GM19238 (cell line): Measurements from ENCODE around the gene NME3.
"Not testable (repeated sequence)": the region's sequence is repeated elsewhere in the genome, so short reads cannot be mapped to it uniquely, and the experiment has no call there.

Source experiments
- DNase-seq: peaks from one replicate; pipeline ENCODE4 v3.0.0; 2011; ENCODE audit warnings: low spot score; ENCODE audit not compliant: insufficient read length

The NME3 gene

GRCh38 chr16:1751946-1752345 lies 19.4 kb downstream of the NME3 start:
- DNase-seq: no peak

GRCh38 chr16:1749152-1750117 lies 21.9 kb downstream of the NME3 start:
- DNase-seq: no peak

DNA sequence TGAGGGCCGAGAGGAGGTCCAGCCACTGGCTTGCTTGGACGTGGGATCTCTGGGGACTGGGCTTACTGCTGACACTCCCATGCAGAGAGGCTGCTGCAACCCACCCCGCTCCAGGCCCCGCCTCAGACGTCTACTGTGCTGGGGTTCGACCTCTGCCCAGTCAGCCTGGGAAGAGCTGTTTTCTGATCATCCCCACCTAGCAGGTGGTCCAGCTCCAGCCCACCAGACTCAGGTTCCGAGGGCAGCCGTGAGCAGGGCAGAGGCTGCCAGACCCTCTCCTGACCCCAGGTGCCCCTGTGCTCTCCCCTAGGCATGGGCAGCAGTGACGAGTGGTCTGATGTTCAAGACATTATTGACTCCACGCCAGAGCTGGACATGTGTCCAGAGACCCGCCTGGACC lies 23.4 kb downstream of the NME3 start:
- DNase-seq: no peak

- no peak for DNase-seq
Measured at GRCh38 chr16:1746693-1747195, 24.6 kb downstream of the NME3 start.

- no peak for DNase-seq
Measured at GRCh38 chr16:1745900-1746692, 25.2 kb downstream of the NME3 start.

DNA sequence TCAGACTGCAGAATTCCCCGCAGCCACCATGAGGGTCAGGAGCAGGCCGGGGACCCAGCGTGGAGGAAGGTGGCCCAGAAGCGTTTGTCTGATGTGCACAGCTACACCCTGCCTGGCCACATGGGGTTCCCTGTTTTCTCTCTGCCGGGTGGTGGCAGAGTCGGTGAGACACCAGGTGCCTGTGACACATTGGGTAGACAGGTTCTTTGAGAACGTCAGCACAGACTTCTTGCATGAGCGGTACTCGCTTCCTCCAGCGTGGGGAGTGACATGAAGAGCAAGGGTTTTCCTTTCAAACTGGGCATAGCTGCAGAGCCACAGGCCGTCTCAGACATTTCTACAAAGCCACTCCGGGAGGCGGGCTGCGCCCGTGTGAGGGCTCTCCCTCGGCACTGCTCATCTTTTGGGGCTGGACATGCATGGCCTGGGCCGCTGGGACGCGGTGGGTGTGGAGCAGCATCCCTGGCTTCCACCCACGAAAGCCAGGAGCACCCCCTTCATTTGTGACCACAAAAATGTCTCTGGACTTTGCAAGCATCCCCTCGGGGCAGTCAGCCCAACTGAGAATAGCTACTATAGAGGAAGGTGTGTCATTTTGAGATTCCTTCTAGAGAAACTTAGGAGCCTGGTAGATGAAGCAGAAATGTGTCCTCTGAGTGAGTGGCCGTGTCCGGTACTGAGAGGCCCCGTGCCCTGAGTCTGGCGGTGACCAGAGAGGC lies 26.0 kb downstream of the NME3 start:
- DNase-seq: no peak

- DNase-seq: no peak
Measured at GRCh38 chr16:1744338-1744840, 27.0 kb downstream of the NME3 start.

DNA sequence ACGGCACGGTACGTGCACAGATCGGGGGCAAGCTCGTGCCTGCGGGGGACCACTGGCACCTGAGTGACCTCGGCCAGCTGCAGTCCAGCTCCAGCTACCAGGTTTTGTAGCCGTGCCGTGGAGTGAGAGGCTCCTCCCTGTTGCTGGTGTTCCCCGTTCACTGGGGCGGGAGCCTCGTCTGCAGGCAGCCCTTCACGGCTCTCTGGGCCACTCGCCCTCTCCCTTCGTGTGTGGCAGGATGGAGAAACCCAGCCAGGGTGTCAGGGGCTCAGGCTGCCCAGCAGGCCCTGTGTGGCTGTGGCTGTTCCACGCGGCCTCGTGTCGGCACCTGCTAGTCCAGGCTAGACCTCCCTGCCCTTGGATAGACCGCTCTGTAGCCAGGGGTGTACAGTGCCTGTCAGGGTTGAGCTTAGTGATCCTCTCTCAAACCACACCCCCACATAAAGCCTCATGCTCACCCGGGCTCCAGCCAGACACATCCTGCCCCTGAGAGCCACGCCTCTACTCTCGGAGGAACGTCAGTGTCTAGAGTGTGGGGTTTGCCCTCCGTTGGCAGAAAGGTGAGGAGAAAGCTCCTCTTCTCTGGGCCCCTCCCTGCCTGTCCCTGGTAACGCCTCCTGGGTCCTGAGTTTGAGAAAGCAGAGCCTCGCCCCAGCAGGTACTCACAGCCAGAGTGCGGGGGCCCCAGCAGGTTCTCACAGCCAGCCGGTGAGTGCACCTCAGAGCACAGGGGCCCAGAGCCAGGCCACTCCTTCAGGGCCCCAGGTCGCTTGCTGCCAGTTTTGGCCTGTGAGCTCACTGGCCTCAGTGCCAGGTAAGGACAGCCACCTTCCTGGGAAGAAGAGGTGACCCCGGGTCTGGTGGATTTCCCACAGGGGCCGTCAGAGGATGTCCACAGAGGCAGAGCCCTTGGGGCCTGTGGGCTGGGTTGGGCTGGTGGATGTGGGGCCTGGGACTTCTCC lies 27.7 kb downstream of the NME3 start:
- DNase-seq: no peak

GRCh38 chr16:1741553-1742165 lies 29.7 kb downstream of the NME3 start:
- DNase-seq: no peak

DNA sequence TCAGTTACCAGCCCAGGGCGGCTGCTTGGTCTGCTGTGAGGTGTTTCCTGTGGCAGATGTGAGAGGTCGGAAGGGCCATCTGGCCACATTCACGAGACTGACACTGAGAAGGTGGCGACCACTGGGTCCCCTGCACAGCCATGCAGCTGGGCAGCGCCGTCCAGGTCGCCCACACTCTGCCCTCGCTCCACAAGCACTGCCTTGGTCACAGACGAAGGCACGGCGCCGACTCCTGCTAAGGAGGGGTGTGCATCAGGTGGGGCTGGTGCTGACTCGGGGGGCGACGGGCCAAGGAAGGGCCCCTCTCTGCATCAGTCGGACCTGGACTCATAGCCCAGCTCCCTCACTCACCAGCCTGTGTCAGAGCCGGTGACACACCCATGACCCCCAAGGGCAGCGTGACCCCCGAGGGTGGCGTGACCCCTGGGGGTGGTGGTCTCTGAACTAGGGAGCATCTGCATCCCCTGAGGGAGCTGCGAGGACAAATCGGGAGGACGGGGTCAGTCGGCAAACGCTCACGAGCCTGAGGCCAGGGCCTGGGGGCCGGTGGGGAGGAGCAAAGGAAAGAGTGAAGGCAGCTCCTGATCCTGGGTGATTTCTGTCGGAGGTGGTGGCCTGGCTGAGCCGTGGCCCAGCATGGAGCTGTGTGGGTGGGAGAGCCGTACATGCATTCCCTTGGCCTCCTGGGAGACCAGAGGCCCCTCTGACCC lies 30.4 kb downstream of the NME3 start:
- DNase-seq: no peak

DNA sequence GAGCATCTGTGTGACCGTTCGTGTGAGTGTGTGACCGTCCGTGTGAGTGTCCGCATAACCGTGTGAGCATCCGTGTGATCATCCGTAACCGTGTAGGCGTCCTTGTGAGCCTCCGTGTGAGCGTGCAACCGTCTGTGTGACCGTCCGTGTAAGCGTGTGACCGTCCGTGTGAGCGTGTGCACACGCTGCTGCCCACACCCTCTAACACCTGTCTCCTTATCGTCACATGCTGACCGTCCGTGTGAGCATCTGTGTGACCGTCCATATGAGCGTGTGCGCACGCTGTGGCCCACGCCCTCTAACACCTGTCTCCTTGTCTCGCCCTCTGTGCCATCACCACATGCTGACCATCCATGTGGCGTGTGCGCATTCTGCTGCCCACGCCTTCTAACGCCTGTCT lies 31.1 kb downstream of the NME3 start:
- DNase-seq: no peak

DNA sequence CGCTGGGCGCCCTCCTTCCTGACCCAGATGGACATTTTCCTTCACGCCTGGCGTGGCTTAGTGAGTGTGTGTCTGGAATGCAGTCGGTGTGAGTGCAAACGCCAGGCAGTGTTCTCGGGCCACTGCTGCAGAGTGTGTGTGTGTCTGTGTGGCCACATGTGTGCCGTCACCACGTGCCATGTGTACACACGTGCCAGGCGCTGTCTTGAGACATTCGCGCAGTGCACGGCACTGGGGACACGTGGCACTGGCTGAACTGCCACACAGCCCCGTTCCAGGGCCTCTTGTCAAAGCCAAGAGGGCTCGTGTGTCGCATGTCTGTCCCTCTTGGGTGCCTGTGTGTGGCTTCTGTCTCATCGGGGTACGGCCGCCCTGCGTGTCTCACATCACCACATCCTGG lies 36.5 kb downstream of the NME3 start:
- no peak for DNase-seq

GRCh38 chr16:1734123-1734522 lies 37.2 kb downstream of the NME3 start:
- DNase-seq: no peak

DNA sequence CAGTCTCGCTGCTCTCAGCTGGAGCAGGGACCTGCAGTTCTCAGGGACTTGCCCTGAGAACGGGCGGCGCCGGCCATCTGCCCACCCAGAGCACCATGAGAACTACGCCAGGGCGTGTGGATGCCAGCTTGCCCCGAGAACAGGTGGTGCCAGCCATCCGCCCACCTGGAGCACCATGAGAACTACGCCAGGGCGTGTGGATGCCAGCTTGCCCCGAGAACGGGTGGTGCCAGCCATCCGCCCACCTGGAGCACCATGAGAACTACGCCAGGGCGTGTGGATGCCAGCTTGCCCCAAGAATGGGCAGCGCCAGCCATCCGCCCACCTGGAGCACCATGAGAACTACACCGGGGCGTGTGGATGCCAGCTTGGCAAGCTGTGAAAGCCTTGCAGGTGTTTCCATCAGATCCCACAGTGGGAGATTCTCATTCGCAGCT lies 38.8 kb downstream of the NME3 start:
- not testable (repeated sequence) for DNase-seq

DNA sequence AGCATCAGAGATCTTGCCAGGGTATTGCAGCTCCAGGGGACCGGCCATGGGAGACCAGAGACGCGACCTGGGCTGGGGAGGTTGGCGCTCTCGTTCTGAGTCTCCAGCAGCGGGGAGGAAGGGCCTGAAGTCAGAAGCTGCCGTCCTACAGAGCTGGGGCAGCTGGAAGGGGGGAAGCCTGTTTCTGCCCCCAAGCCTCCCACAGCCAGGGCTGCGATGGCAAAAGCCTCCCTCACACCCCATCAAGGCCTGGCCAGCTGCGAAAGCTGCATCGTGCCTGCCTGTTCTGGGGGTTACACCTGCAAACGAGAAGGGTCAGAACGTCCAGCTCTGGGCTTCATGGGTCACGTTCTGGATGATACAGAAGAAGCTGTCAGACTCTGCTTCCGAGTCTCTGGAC lies 39.3 kb downstream of the NME3 start:
- no peak for DNase-seq

GRCh38 chr16:1731603-1732002 lies 39.7 kb downstream of the NME3 start:
- DNase-seq: no peak

GRCh38 chr16:1731073-1731472 lies 40.3 kb downstream of the NME3 start:
- DNase-seq: no peak

- no peak for DNase-seq
Measured at GRCh38 chr16:1729445-1729844, 41.9 kb downstream of the NME3 start.

- DNase-seq: no peak
Measured at GRCh38 chr16:1729026-1729425, 42.3 kb downstream of the NME3 start.
